SK-N-MC (cell line): ENCODE results near the gene HAUS8.

Experiments used
- EZH2 ChIP-seq: fragments of 200-600 bp; sonication (generic); IDR thresholded peaks from one replicate; pipeline ENCODE4 v1.6.1; 2017; ENCODE audit warnings: antibody characterized with exemption
- POLR2AphosphoS5 ChIP-seq: IDR thresholded peaks from 2 replicates; pipeline ENCODE4 v1.6.1; 2012; ENCODE audit warnings: mild to moderate bottlenecking, low read depth, low read length, borderline replicate concordance

DNA sequence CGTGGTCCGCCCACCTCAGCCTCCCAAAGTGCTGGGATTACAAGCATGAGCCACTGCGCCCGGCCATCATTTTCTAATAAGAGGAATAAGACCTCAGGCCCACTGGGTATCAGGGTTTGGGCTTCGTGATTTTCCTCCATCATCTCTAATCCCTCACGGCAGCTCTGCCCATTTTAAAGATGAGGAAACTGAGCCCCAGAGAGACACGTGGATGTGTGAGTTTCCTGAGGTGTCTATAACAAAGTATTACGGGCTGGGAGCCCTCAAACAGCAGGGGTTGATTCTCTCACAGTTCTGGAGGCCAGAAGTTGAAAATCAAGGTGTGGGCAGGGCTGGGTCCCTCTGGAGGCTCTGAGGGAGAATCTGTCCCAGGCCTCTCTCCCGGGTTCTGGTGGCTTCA, 34.0 kb upstream of the HAUS8 start:
- no peak for TF ChIP-seq POLR2AphosphoS5
- no peak for TF ChIP-seq EZH2
